HG03571 (cell line): ENCODE results near the gene OPRL1.

Experiments
- ATAC-seq: cut with Tn5 transposase; IDR thresholded peaks from one replicate; pipeline ENCODE4 v1.9.1; 2021; ENCODE audit not compliant: unreplicated experiment

Gene OPRL1

GRCh38 chr20:64070244-64070993 lies 9.5 kb upstream of the OPRL1 start:
- no peak for ATAC-seq

GRCh38 chr20:64071341-64072332 lies 8.2 kb upstream of the OPRL1 start:
- no peak for ATAC-seq

- ATAC-seq = no peak
These were observed 7.3 kb upstream of the OPRL1 start for GRCh38 chr20:64072498-64073063.

GRCh38 chr20:64073476-64074183 lies 6.3 kb upstream of the OPRL1 start:
- no peak for ATAC-seq

- ATAC-seq = no peak
These were observed 5.6 kb upstream of the OPRL1 start for GRCh38 chr20:64074184-64074789.

GRCh38 chr20:64074963-64075362 lies 4.9 kb upstream of the OPRL1 start:
- no peak for ATAC-seq

GRCh38 chr20:64075556-64075955 lies 4.3 kb upstream of the OPRL1 start:
- ATAC-seq = no peak

- no peak for ATAC-seq
These were observed 3.6 kb upstream of the OPRL1 start for GRCh38 chr20:64076061-64076997.

- ATAC-seq = no peak
These were observed 2.8 kb upstream of the OPRL1 start for GRCh38 chr20:64077094-64077493.

GRCh38 chr20:64077541-64077875 lies 2.4 kb upstream of the OPRL1 start:
- ATAC-seq = no peak

- ATAC-seq = no peak
These were observed 1.9 kb upstream of the OPRL1 start for GRCh38 chr20:64077876-64078551.

- no peak for ATAC-seq
These were observed 979 bp upstream of the OPRL1 start for GRCh38 chr20:64078934-64079272.

- peak; percentile 33 for ATAC-seq
These were observed 439 bp upstream of the OPRL1 start, which contains the start of gene RGS19 for GRCh38 chr20:64079273-64080012. Gene RGS19, minus strand, starts transcription at chr20:64079518. Its CDS starts 2,632 bp downstream, at chr20:64076886.

GRCh38 chr20:64080813-64081623 lies 1.1 kb downstream of the OPRL1 start:
- ATAC-seq = no peak

- ATAC-seq = no peak
These were observed 1.7 kb downstream of the OPRL1 start for GRCh38 chr20:64081624-64081964.

- no peak for ATAC-seq
These were observed 2.3 kb downstream of the OPRL1 start for GRCh38 chr20:64082126-64082731.

GRCh38 chr20:64082820-64083377 lies 3.0 kb downstream of the OPRL1 start:
- no peak for ATAC-seq
